ENCODE results near the gene MAML2. TPM values are rescaled to one million over a fixed set of nuclear protein-coding genes. Genes with fewer than 3 reads are reported as not detected.

MAML2 gene
- total and polyA plus RNA-seq, 2 of the 13 experiments (the other 11 are each of a cell fraction or from before 2014, with no cell fraction given) = 2.3 to 25.9 TPM

GRCh38 chr11:96322775-96323641 is 20.0 kb downstream of the MAML2 start:
- H4K20me1 ChIP-seq (ENCODE audit: insufficient read depth, low read length) = peaks cover 23% of the 10 kb centered on the region
- no peak overlapping the region for H2AFZ ChIP-seq (ENCODE audit: low read length)
- no peak overlapping the region for H3K9ac ChIP-seq (ENCODE audit: insufficient read depth, low read depth, low read length)
- H3K4me3 ChIP-seq (replicated peaks in 1 of 3; ENCODE audit: insufficient read depth in 1 of 3, low read depth in 2 of 3, low read length in 3 of 3) = no peak overlapping the region
- no peaks in the 10 kb centered on the region for H3K27me3 ChIP-seq (ENCODE audit: control insufficient read depth in 1 of 2, insufficient read depth in 2 of 2, low read length in 2 of 2)
- FAIRE-seq = no peak
- intact Hi-C loops (cut with micrococcal nuclease; ENCODE audit: unreplicated experiment) = no loop called here
- ChIA-PET POLR2A (no interaction called here), CTCF (ENCODE audit: low intra/inter-chr PET ratio, low total read pairs) (no interaction called here)
- H3K9me3 ChIP-seq (ENCODE audit: low read length) = no peaks in the 10 kb centered on the region
- in situ Hi-C loops (cut with HindIII; ENCODE audit: extremely low pct_ligation_motif_present, low pct_unique_long_range_greater_than_20kb) = no loop called here
- no peak overlapping the region for H3K27ac ChIP-seq (ENCODE audit: extremely low read length, insufficient read depth, low read length)
- no peak for ATAC-seq
- no peak for DNase-seq (ENCODE audit: low spot score)
- H3K79me2 ChIP-seq (ENCODE audit: insufficient read depth, low read length) = peaks cover 65% of the 10 kb centered on the region
- peaks cover 3 to 12% of the 10 kb centered on the region in 2 experiments; a peak in 4 of 5 replicates for H3K36me3 ChIP-seq (replicated peaks in 1 of 2; ENCODE audit: control insufficient read depth in 1 of 2, insufficient read depth in 2 of 2, low read length in 2 of 2)
- no peak overlapping the region for H3K4me2 ChIP-seq (ENCODE audit: low read depth, low read length)
- peaks cover 18% of the 10 kb centered on the region; the same call in 1 of the 2 replicates for H3K4me1 ChIP-seq (ENCODE audit: insufficient read depth, low read length)
- 97% methylated on average over 10 of the region's 10 CpGs for WGBS (ENCODE audit: low lambda C conversion rate)
- BruUV-seq (replicated peaks) = no TSS peak
- no peak for TF ChIP-seq ZBTB44 (CRISPR knock-in tag; IDR thresholded peaks at IDR 0.05)
- TF ChIP-seq SUZ12 (IDR thresholded peaks at IDR 0.05; ENCODE audit: low read depth, low read length) = no peak
- no peak for TF ChIP-seq PRDM4 (CRISPR knock-in tag; IDR thresholded peaks at IDR 0.05; ENCODE audit: borderline replicate concordance)
- TF ChIP-seq MED13 (CRISPR knock-in tag; IDR thresholded peaks at IDR 0.05) = no peak
- no peak for TF ChIP-seq SMAD1 (CRISPR knock-in tag; IDR thresholded peaks at IDR 0.05; ENCODE audit: borderline replicate concordance, low read depth)
- TF ChIP-seq SNRNP70 (IDR thresholded peaks at IDR 0.05; ENCODE audit: low read depth, low read length) = no peak
- TF ChIP-seq ZFP37 (CRISPR knock-in tag; IDR thresholded peaks at IDR 0.05; ENCODE audit: borderline replicate concordance) = no peak
- TF ChIP-seq RORA (CRISPR knock-in tag; IDR thresholded peaks at IDR 0.05) = no peak
- no peak for TF ChIP-seq ZNF367 (CRISPR knock-in tag; IDR thresholded peaks at IDR 0.05; ENCODE audit: borderline replicate concordance)
- no peak for TF ChIP-seq ZBTB46 (CRISPR knock-in tag; IDR thresholded peaks at IDR 0.05; ENCODE audit: borderline replicate concordance)
- TF ChIP-seq IKZF5 (CRISPR knock-in tag; IDR thresholded peaks at IDR 0.05) = no peak
- TF ChIP-seq ARID2 (CRISPR knock-in tag; IDR thresholded peaks at IDR 0.05; ENCODE audit: borderline replicate concordance) = no peak
- no peak for TF ChIP-seq FOXK2 (IDR thresholded peaks at IDR 0.05)
- TF ChIP-seq SP140L (CRISPR knock-in tag; IDR thresholded peaks at IDR 0.05; ENCODE audit: borderline replicate concordance) = no peak
- no peak for TF ChIP-seq U2AF2 (IDR thresholded peaks at IDR 0.05; ENCODE audit: low read depth, low read length)
